WTC11 (cell line): ENCODE data around the gene ADIPOR2.
"Not testable (repeated sequence)": the region's sequence is repeated elsewhere in the genome, so short reads cannot be mapped to it uniquely, and the experiment has no call there.

Experiments
- ELF4 ChIP-seq: sonication (generic); formaldehyde crosslinking; IDR thresholded peaks from 2 replicates; pipeline ENCODE4 v1.8.1; 2022; ENCODE audit warnings: low read depth, mild to moderate bottlenecking, moderate library complexity, missing genetic modification reagents
- JUN ChIP-seq: sonication (generic); formaldehyde crosslinking; IDR thresholded peaks from 2 replicates; pipeline ENCODE4 v1.8.0; 2023; ENCODE audit warnings: mild to moderate bottlenecking, missing genetic modification reagents
- MYBL2 ChIP-seq: sonication (generic); formaldehyde crosslinking; IDR thresholded peaks from 2 replicates; pipeline ENCODE4 v1.8.1; 2023; ENCODE audit warnings: mild to moderate bottlenecking, moderate library complexity, missing genetic modification reagents
- NR3C1 ChIP-seq: sonication (generic); formaldehyde crosslinking; conservative IDR thresholded peaks from 2 replicates; pipeline ENCODE4 v1.8.1; 2023; ENCODE audit warnings: low read depth, mild to moderate bottlenecking, missing genetic modification reagents
- TCF7 ChIP-seq: sonication (generic); formaldehyde crosslinking; IDR thresholded peaks from 2 replicates; pipeline ENCODE4 v1.8.0; 2022; ENCODE audit warnings: mild to moderate bottlenecking, low read depth, missing genetic modification reagents, moderate library complexity
- ZNF121 ChIP-seq: sonication (generic); formaldehyde crosslinking; IDR thresholded peaks from 2 replicates; pipeline ENCODE4 v1.8.0; 2023; ENCODE audit warnings: missing genetic modification reagents
- ZNF232 ChIP-seq: sonication (generic); formaldehyde crosslinking; IDR thresholded peaks from 2 replicates; pipeline ENCODE4 v1.8.0; 2022; ENCODE audit warnings: mild to moderate bottlenecking, missing genetic modification reagents
- TF ChIP-seq, protein P1 (sequence below): sonication (generic); formaldehyde crosslinking; IDR thresholded peaks from 2 replicates; pipeline ENCODE4 v1.8.1; 2022; ENCODE audit warnings: low read depth, missing genetic modification reagents, borderline replicate concordance
- TF ChIP-seq, protein P2 (sequence below): fragments of 250-450 bp; sonication (Bioruptor Pico); IDR thresholded peaks from 2 replicates; pipeline ENCODE4 v2.1.2; 2022; ENCODE audit warnings: mild to moderate bottlenecking, moderate library complexity
- TF ChIP-seq, protein P3 (sequence below): fragments of 200-600 bp; IDR thresholded peaks from 2 replicates; pipeline ENCODE4 v1.8.0; 2022; ENCODE audit warnings: antibody characterized with exemption
- TF ChIP-seq, protein P4 (sequence below): sonication (generic); formaldehyde crosslinking; IDR thresholded peaks from 2 replicates; pipeline ENCODE4 v1.8.0; 2022; ENCODE audit warnings: mild to moderate bottlenecking, missing genetic modification reagents

DNA sequence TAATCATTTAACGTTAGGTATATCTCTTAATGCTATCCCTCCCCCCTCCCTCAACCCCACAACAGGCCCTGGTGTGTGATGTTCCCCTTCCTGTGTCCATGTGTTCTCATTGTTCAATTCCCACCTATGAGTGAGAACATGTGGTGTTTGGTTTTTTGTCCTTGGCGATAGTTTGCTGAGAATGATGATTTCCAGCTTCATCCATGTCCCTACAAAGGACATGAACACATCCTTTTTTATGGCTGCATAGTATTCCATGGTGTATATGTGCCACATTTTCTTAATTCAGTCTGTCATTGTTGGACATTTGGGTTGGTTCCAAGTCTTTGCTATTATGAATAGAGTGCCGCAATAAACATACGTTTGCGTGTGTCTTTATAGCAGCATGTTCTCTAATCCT, 42.8 kb downstream of the ADIPOR2 start:
- TF ChIP-seq MYBL2 (CRISPR knock-in tag); JUN (CRISPR knock-in tag); NR3C1; ZNF121; ZNF232 (CRISPR knock-in tag); TCF7 (CRISPR knock-in tag); ELF4 (CRISPR knock-in tag): not testable (repeated sequence)
- TF ChIP-seq, protein P1, sequence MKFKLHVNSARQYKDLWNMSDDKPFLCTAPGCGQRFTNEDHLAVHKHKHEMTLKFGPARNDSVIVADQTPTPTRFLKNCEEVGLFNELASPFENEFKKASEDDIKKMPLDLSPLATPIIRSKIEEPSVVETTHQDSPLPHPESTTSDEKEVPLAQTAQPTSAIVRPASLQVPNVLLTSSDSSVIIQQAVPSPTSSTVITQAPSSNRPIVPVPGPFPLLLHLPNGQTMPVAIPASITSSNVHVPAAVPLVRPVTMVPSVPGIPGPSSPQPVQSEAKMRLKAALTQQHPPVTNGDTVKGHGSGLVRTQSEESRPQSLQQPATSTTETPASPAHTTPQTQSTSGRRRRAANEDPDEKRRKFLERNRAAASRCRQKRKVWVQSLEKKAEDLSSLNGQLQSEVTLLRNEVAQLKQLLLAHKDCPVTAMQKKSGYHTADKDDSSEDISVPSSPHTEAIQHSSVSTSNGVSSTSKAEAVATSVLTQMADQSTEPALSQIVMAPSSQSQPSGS (CRISPR knock-in tag), result not testable (repeated sequence)
- TF ChIP-seq, protein P2, sequence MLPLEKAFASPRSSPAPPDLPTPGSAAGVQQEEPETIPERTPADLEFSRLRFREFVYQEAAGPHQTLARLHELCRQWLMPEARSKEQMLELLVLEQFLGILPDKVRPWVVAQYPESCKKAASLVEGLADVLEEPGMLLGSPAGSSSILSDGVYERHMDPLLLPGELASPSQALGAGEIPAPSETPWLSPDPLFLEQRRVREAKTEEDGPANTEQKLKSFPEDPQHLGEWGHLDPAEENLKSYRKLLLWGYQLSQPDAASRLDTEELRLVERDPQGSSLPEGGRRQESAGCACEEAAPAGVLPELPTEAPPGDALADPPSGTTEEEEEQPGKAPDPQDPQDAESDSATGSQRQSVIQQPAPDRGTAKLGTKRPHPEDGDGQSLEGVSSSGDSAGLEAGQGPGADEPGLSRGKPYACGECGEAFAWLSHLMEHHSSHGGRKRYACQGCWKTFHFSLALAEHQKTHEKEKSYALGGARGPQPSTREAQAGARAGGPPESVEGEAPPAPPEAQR (CRISPR knock-in tag), result not testable (repeated sequence)
- TF ChIP-seq, protein P3, sequence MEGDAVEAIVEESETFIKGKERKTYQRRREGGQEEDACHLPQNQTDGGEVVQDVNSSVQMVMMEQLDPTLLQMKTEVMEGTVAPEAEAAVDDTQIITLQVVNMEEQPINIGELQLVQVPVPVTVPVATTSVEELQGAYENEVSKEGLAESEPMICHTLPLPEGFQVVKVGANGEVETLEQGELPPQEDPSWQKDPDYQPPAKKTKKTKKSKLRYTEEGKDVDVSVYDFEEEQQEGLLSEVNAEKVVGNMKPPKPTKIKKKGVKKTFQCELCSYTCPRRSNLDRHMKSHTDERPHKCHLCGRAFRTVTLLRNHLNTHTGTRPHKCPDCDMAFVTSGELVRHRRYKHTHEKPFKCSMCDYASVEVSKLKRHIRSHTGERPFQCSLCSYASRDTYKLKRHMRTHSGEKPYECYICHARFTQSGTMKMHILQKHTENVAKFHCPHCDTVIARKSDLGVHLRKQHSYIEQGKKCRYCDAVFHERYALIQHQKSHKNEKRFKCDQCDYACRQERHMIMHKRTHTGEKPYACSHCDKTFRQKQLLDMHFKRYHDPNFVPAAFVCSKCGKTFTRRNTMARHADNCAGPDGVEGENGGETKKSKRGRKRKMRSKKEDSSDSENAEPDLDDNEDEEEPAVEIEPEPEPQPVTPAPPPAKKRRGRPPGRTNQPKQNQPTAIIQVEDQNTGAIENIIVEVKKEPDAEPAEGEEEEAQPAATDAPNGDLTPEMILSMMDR, result not testable (repeated sequence)
- TF ChIP-seq, protein P4, sequence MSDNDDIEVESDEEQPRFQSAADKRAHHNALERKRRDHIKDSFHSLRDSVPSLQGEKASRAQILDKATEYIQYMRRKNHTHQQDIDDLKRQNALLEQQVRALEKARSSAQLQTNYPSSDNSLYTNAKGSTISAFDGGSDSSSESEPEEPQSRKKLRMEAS (CRISPR knock-in tag), result not testable (repeated sequence)
